ENCODE data around the gene OXCT1.

- TF ChIP-seq CTCF (conservative IDR thresholded peaks at IDR 0.05) (no peak), ZFX (IDR thresholded peaks at IDR 0.05) (no peak)
These were observed 106.7 kb downstream of the OXCT1 start for GRCh38 chr5:41763574-41763973.
